Heart left ventricle (tissue), 13 donors: ENCODE results near the gene PPCS.

Experiments used
- POLR2A ChIP-seq, 2 donors: fragments of 450-650 bp; IDR thresholded peaks; one replicate each; pipeline ENCODE4 v1.6.1; 2017; ENCODE audit warnings: antibody characterized with exemption in 2 of 2, mild to moderate bottlenecking in 2 of 2, moderate library complexity in 2 of 2
- TF ChIP-seq, protein P1 (sequence below), 12 donors: fragments of 200-600 bp; sonication (generic) in 4 of 12; IDR thresholded peaks; one replicate each; pipeline versions ENCODE4 v1.5.0 to v1.8.0; 2018 to 2022; ENCODE audit warnings: antibody characterized with exemption in 12 of 12, mild to moderate bottlenecking in 5 of 12
- donor health status: ischemic (EF 13 %, LVEDD 7.1; RV severe dilation, severe dysfunction).
- donor health status: DM: no; HTN: yes; CAD: no.
- donor health status: DM: no; HTN: no; CAD: no.
- donor health status: ischemic (EF 25% LVEDD 6.9; RV normal size, moderate dysfunction).
- donor health status: ischemic (EF 25% LVEDD 5.7; RV mildly dilated, moderate dysfunction).
- donor health status: ischemic (EF 35%, LVEDD 5.7; RV mildly dilated, moderate dysfunction).
- donor health status: nonischemic (EF 11% LVEDD 7.7; RV severe dilation, severe dysfunction).
- donor health status: DM: yes; HTN: yes; CAD: no.
- donor health status: PGD.
- donor health status: ischemic (EF 29% LVEDD 5.4; RV normal size, mild dysfunction).
- donor health status: nonischemic (EF 23%, LVEDD 6.1; RV moderate dilation, normal function).

DNA sequence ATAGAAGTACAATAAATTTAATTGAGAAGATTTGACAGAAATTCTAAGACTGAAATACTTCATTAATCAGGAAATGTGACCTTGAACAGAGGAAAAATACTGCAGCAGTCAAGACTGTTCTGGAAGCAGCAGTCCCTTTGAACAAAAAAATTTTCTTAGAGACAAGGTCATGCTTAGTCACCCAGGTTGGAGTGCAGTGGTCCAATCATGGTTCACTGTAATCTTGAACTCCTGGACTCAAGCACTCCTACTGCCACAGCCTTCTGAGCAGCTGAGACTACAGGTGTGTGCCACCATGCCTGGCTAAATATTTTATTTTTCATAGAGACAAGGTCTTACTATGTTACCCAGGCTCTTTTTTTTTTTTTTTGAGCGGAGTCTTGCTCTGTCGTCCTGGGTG is 4.9 kb downstream of the PPCS start:
- TF ChIP-seq POLR2A (IDR thresholded peaks at IDR 0.05): no peak
- TF ChIP-seq, protein P1, sequence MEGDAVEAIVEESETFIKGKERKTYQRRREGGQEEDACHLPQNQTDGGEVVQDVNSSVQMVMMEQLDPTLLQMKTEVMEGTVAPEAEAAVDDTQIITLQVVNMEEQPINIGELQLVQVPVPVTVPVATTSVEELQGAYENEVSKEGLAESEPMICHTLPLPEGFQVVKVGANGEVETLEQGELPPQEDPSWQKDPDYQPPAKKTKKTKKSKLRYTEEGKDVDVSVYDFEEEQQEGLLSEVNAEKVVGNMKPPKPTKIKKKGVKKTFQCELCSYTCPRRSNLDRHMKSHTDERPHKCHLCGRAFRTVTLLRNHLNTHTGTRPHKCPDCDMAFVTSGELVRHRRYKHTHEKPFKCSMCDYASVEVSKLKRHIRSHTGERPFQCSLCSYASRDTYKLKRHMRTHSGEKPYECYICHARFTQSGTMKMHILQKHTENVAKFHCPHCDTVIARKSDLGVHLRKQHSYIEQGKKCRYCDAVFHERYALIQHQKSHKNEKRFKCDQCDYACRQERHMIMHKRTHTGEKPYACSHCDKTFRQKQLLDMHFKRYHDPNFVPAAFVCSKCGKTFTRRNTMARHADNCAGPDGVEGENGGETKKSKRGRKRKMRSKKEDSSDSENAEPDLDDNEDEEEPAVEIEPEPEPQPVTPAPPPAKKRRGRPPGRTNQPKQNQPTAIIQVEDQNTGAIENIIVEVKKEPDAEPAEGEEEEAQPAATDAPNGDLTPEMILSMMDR (IDR thresholded peaks at IDR 0.05): no peak
